AG04449 (cell line): ENCODE data around the gene INHBA.

Experiments
- CTCF ChIA-PET: fragments of 350-600 bp; formaldehyde crosslinking; extraction: SDS; loops from one replicate; lab custom pipeline; 2021; ENCODE audit warnings: antibody characterized with exemption; lab: Yijun Ruan, JAX
- POLR2A ChIA-PET: fragments of 400-600, 350-600 bp; formaldehyde crosslinking; extraction: SDS; loops from one replicate; lab custom pipeline; 2020; ENCODE audit warnings: antibody characterized with exemption, inconsistent platforms; lab: Yijun Ruan, JAX
- DNase-seq: peaks from one replicate; pipeline ENCODE4 v3.0.0-alpha.2; 2010; ENCODE audit warnings: low read depth, low spot score
- H3K4me3 ChIP-seq: 2 replicates; pipeline ENCODE4 v1.5.1; 2011; ENCODE audit warnings: low read depth, mild to moderate bottlenecking, control low read depth, low read length
- TF ChIP-seq, protein P1 (sequence below): IDR thresholded peaks from one replicate; pipeline ENCODE4 v1.5.1; 2011; ENCODE audit warnings: mild to moderate bottlenecking, moderate library complexity, low read length, control low read depth, inconsistent platforms; ENCODE audit not compliant: insufficient read depth; ENCODE audit errors: missing control alignments

Gene INHBA

DNA sequence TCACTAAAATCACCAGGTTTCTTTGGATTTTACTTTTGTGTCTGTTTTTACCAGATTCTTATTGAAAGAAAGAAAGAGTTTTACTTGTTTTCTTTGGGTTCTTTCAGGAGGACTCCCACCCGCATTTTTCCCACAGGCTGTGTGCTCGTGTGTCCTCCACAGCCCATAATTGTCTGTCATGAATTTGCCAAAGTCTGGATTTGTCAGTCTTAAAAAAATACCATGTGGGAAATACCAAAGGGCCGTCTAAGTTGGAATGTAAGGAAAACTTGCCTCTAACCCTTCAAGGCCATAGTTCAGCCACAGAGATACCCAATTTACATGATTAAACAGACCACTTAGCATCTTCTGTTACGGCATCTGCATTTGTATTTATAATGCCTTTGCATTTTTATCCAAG, 41.3 kb upstream of the INHBA start:
- CTCF ChIA-PET = interaction anchor here (0.8 kb wide), 1 partner anchor 14 kb away, joined by 3 read pairs; no protein-coding TSS in a partner anchor
- no peak overlapping the region for H3K4me3 ChIP-seq
- POLR2A ChIA-PET = no interaction called here
- TF ChIP-seq, protein P1, sequence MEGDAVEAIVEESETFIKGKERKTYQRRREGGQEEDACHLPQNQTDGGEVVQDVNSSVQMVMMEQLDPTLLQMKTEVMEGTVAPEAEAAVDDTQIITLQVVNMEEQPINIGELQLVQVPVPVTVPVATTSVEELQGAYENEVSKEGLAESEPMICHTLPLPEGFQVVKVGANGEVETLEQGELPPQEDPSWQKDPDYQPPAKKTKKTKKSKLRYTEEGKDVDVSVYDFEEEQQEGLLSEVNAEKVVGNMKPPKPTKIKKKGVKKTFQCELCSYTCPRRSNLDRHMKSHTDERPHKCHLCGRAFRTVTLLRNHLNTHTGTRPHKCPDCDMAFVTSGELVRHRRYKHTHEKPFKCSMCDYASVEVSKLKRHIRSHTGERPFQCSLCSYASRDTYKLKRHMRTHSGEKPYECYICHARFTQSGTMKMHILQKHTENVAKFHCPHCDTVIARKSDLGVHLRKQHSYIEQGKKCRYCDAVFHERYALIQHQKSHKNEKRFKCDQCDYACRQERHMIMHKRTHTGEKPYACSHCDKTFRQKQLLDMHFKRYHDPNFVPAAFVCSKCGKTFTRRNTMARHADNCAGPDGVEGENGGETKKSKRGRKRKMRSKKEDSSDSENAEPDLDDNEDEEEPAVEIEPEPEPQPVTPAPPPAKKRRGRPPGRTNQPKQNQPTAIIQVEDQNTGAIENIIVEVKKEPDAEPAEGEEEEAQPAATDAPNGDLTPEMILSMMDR = no peak
- DNase-seq = no peak

- no peak for DNase-seq
- no peak overlapping the region for H3K4me3 ChIP-seq
- POLR2A ChIA-PET = interaction anchor here (0.7 kb wide), 1 partner anchor 131 kb away, joined by 3 read pairs; no protein-coding TSS in a partner anchor
- TF ChIP-seq, protein P1 = no peak
- CTCF ChIA-PET = interaction anchor here (1.1 kb wide), 1 partner anchor 17 kb away, joined by 3 read pairs; no protein-coding TSS in a partner anchor
These were observed 39.6 kb upstream of the INHBA start for GRCh38 chr7:41742401-41743020.

DNA sequence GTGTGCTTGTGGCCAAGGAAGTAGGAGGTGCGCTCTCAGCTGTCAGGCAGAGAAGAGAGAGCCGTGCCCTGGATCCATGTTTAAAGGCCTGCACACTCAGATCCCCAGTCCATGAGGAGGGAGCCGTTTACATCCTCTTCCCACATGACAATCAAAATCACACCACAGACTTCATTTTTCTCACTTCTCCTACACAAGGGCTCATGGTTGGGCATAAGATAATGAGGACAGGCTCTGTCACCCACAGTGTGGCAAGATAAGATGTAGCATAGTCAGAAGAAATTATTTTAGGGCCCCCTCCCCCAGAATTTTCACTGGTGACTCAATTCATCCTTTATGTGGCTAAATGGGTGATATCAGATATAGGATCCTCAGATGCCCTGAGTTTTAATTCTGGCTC, 35.9 kb upstream of the INHBA start:
- ChIA-PET CTCF (no interaction called here), POLR2A (no interaction called here)
- DNase-seq = no peak

GRCh38 chr7:41738336-41738735, 35.4 kb upstream of the INHBA start:
- TF ChIP-seq, protein P1 = no peak
- H3K4me3 ChIP-seq = no peak overlapping the region
- no peak for DNase-seq
- ChIA-PET CTCF (interaction anchor here (1.2 kb wide), 1 partner anchor 12 kb away, joined by 4 read pairs; no protein-coding TSS in a partner anchor), POLR2A (no interaction called here)

More for the DNA sequence above, 35.9 kb upstream of the INHBA start:
- H3K4me3 ChIP-seq = no peak overlapping the region
- TF ChIP-seq, protein P1 = no peak

GRCh38 chr7:41735206-41735605, 32.3 kb upstream of the INHBA start:
- CTCF ChIA-PET = no interaction called here
- no peak overlapping the region for H3K4me3 ChIP-seq
- POLR2A ChIA-PET = no interaction called here
- no peak for DNase-seq
- TF ChIP-seq, protein P1 = no peak

DNA sequence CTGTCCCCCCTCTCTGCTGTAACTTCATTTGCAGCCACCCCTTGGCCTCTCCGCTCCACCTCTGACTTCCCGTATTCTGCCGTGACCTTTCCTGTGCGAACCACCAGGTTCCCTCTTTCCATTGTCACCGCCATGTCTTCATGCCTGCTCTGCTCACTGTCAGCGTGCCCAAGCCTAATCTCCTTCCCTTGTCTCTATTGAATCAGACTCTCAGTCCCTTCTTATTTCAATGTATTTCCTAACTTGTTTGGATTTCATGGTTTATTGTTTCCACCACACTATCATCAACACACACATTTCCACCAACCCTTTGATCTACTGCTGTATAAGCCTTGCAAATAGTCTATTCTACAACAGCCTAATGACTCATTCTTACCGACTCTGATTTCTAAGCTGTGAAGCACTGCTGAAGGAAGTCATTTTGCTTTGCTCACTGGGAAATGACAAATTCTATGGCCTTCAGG, 30.0 kb upstream of the INHBA start:
- ChIA-PET POLR2A (no interaction called here), CTCF (interaction anchor here (0.9 to 1.3 kb wide), 6 partner anchors 15 to 207 kb away, joined by 3 to 5 read pairs (median 4); no protein-coding TSS in a partner anchor)
- no peak for DNase-seq
- TF ChIP-seq, protein P1 = no peak
- no peak overlapping the region for H3K4me3 ChIP-seq
